SK-N-SH (cell line): Measurements from ENCODE around the gene PAK3. TPM values are rescaled to one million over a fixed set of nuclear protein-coding genes. Genes with fewer than 3 reads are reported as not detected.

Experiments
- CTCF ChIA-PET: fragments of 300-600, 350-600 bp; formaldehyde crosslinking; extraction: SDS; loops from one replicate; lab custom pipeline; 2021; lab: Yijun Ruan, JAX
- POLR2A ChIA-PET: fragments of 350-600 bp; sonication (Branson Sonifier 250); formaldehyde crosslinking; extraction: SDS; loops from one replicate; lab custom pipeline; 2020; ENCODE audit warnings: antibody characterized with exemption, inconsistent platforms; lab: Yijun Ruan, JAX
- DNase-seq: peaks from one replicate; pipeline ENCODE4 v3.0.0; 2012
- H2AFZ ChIP-seq: fragments of 200-600 bp; sonication (generic); 2 replicates; pipeline ENCODE4 v1.8.1; 2016; ENCODE audit warnings: antibody characterized with exemption, mild to moderate bottlenecking, low read depth
- H3F3A ChIP-seq: fragments of 200-600 bp; sonication (generic); replicated peaks from 2 replicates; pipeline ENCODE3; 2016; ENCODE audit warnings: antibody characterized with exemption, mild to moderate bottlenecking; ENCODE audit not compliant: insufficient read depth
- H3K27ac ChIP-seq, 2 experiments: fragments of 200-500 bp in 1 of 2; fragments of 200-600 bp in 1 of 2; sonication (Bioruptor generic) in 1 of 2; sonication (generic), shearing (Covaris generic) in 1 of 2; 2 replicates each; pipeline versions ENCODE4 v1.5.1 to v1.6.1; 2014 to 2016; ENCODE audit warnings: low read depth in 2 of 2, inconsistent platforms in 1 of 2, low read length in 1 of 2, mild to moderate bottlenecking in 1 of 2, mixed read lengths in 1 of 2
- H3K27me3 ChIP-seq: fragments of 200-600 bp; sonication (generic), shearing (Covaris generic); 2 replicates; pipeline ENCODE4 v1.6.1; 2016; ENCODE audit warnings: mixed run types; ENCODE audit not compliant: insufficient read depth
- H3K36me3 ChIP-seq, 2 experiments: fragments of 200-500 bp in 1 of 2; fragments of 200-600 bp in 1 of 2; sonication (Bioruptor generic) in 1 of 2; sonication (generic) in 1 of 2; replicated peaks in 1 of 2; 2 replicates each; pipeline versions ENCODE3 to v1.5.1; 2014 to 2016; ENCODE audit warnings: low read length in 1 of 2, mild to moderate bottlenecking in 1 of 2; ENCODE audit not compliant: insufficient read depth in 2 of 2, control insufficient read depth in 1 of 2
- H3K4me1 ChIP-seq, 2 experiments: fragments of 200-500 bp in 1 of 2; fragments of 200-600 bp in 1 of 2; sonication (Bioruptor generic) in 1 of 2; sonication (generic), shearing (Covaris generic) in 1 of 2; 2 replicates each; pipeline versions ENCODE4 v1.5.1 to v1.6.1; 2014 to 2016; ENCODE audit warnings: low read depth in 1 of 2, low read length in 1 of 2, mixed run types in 1 of 2; ENCODE audit not compliant: insufficient read depth in 2 of 2, control insufficient read depth in 1 of 2
- H3K4me2 ChIP-seq: fragments of 200-600 bp; sonication (generic), shearing (Covaris generic); 2 replicates; pipeline ENCODE4 v1.6.1; 2017; ENCODE audit warnings: mixed run types
- H3K4me3 ChIP-seq, 2 experiments: fragments of 200-500 bp in 1 of 2; fragments of 200-600 bp in 1 of 2; sonication (Bioruptor generic) in 1 of 2; sonication (generic), shearing (Covaris generic) in 1 of 2; 2 replicates each; pipeline versions ENCODE4 v1.5.1 to v1.8.1; 2014 to 2016; ENCODE audit warnings: low read depth in 2 of 2, inconsistent platforms in 1 of 2, low read length in 1 of 2, mild to moderate bottlenecking in 1 of 2, mixed read lengths in 1 of 2, moderate library complexity in 1 of 2
- H3K79me2 ChIP-seq: fragments of 200-600 bp; sonication (generic); 2 replicates; pipeline ENCODE4 v1.8.1; 2017; ENCODE audit warnings: mild to moderate bottlenecking; ENCODE audit not compliant: insufficient read depth
- H3K9ac ChIP-seq: fragments of 200-600 bp; sonication (generic); 2 replicates; pipeline ENCODE4 v1.6.1; 2017; ENCODE audit warnings: mixed run types
- H3K9me2 ChIP-seq: fragments of 200-600 bp; sonication (generic); 2 replicates; pipeline ENCODE4 v1.6.1; 2017; ENCODE audit warnings: mixed run types
- H3K9me3 ChIP-seq: fragments of 200-600 bp; sonication (generic); 2 replicates; pipeline ENCODE4 v1.6.1; 2017; ENCODE audit warnings: mixed run types, mild to moderate bottlenecking, moderate library complexity
- H4K20me1 ChIP-seq: fragments of 200-600 bp; sonication (generic); 2 replicates; pipeline ENCODE4 v1.6.1; 2017; ENCODE audit warnings: mild to moderate bottlenecking, mixed run types; ENCODE audit not compliant: insufficient read depth
- CHD2 ChIP-seq: fragments of 150-350 bp; IDR thresholded peaks from 2 replicates; pipeline ENCODE4 v1.6.1; 2018; ENCODE audit warnings: low read length; ENCODE audit not compliant: partially characterized antibody
- ELF1 ChIP-seq: IDR thresholded peaks from 2 replicates; pipeline ENCODE4 v1.4.0; 2012
- GATA2 ChIP-seq: sonication (generic); formaldehyde crosslinking; IDR thresholded peaks from 2 replicates; pipeline ENCODE4 v1.5.0; 2020; ENCODE audit warnings: mild to moderate bottlenecking, missing genetic modification reagents
- JUND ChIP-seq: IDR thresholded peaks from 2 replicates; pipeline ENCODE4 v1.4.0; 2012
- MEF2A ChIP-seq: IDR thresholded peaks from 2 replicates; pipeline ENCODE4 v1.4.0; 2012; ENCODE audit warnings: low read depth, borderline replicate concordance
- MXI1 ChIP-seq: IDR thresholded peaks from 2 replicates; pipeline ENCODE4 v1.6.1; 2012; ENCODE audit warnings: mild to moderate bottlenecking, low read depth, low read length, improper control_type of control experiment
- NFIC ChIP-seq: IDR thresholded peaks from 2 replicates; pipeline ENCODE4 v1.4.0; 2012; ENCODE audit warnings: borderline replicate concordance
- NRF1 ChIP-seq: IDR thresholded peaks from 2 replicates; pipeline ENCODE4 v1.6.1; 2012; ENCODE audit warnings: low read depth, mild to moderate bottlenecking, low read length
- POLR2AphosphoS5 ChIP-seq: IDR thresholded peaks from 2 replicates; pipeline ENCODE4 v1.6.1; 2012; ENCODE audit warnings: low read depth, low read length
- RAD21 ChIP-seq: IDR thresholded peaks from 2 replicates; pipeline ENCODE4 v1.6.1; 2012; ENCODE audit warnings: mild to moderate bottlenecking, low read length
- RFX5 ChIP-seq: IDR thresholded peaks from 2 replicates; pipeline ENCODE4 v1.6.1; 2012; ENCODE audit warnings: mild to moderate bottlenecking, improper control_type of control experiment, low read length
- SMC3 ChIP-seq: IDR thresholded peaks from 2 replicates; pipeline ENCODE4 v1.6.1; 2012; ENCODE audit warnings: low read depth, low read length, improper control_type of control experiment
- TCF12 ChIP-seq: IDR thresholded peaks from 2 replicates; pipeline ENCODE4 v1.4.0; 2012
- TEAD4 ChIP-seq: IDR thresholded peaks from 2 replicates; pipeline ENCODE4 v1.4.0; 2012; ENCODE audit warnings: mild to moderate bottlenecking, borderline replicate concordance; ENCODE audit not compliant: insufficient read depth
- YY1 ChIP-seq: IDR thresholded peaks from 2 replicates; pipeline ENCODE4 v1.4.0; 2012; ENCODE audit warnings: low read depth, mild to moderate bottlenecking
- WGBS: methylation state at CpG from one replicate; pipeline ENCODE4 v1.1.6; 2017; ENCODE audit warnings: low lambda C conversion rate; 5-methylcytosine and 5-hydroxymethylcytosine counted together
- polyA plus RNA-seq, 3 experiments: library from polyadenylated mRNA; depleted of rRNA; stranded (reverse); fragments of >200 nt; gene quantifications; 2 replicates each; pipeline ENCODE4 v1.2.3, GENCODE V29; 2012
- TF ChIP-seq, protein P1 (sequence below): IDR thresholded peaks from 2 replicates; pipeline ENCODE4 v1.4.0; 2012; ENCODE audit warnings: low read depth, borderline replicate concordance
- TF ChIP-seq, protein P2 (sequence below): IDR thresholded peaks from 2 replicates; pipeline ENCODE4; 2012
- TF ChIP-seq, protein P3 (sequence below): IDR thresholded peaks from 2 replicates; pipeline ENCODE4 v1.4.0; 2012; ENCODE audit warnings: low read depth
- TF ChIP-seq, protein P4 (sequence below): fragments of 150-350 bp; IDR thresholded peaks from 2 replicates; pipeline ENCODE4 v1.6.1; 2016; ENCODE audit warnings: mild to moderate bottlenecking, low read depth, low read length
- TF ChIP-seq, protein P5 (sequence below): fragments of 150-350 bp; IDR thresholded peaks from 2 replicates; pipeline ENCODE4 v1.6.1; 2017; ENCODE audit warnings: antibody characterized with exemption, low read length, low read depth, borderline replicate concordance

Gene PAK3
- polyA plus RNA-seq, 1 of the 3 experiments (the other 2 are of a cell fraction): 0.23 TPM

DNA sequence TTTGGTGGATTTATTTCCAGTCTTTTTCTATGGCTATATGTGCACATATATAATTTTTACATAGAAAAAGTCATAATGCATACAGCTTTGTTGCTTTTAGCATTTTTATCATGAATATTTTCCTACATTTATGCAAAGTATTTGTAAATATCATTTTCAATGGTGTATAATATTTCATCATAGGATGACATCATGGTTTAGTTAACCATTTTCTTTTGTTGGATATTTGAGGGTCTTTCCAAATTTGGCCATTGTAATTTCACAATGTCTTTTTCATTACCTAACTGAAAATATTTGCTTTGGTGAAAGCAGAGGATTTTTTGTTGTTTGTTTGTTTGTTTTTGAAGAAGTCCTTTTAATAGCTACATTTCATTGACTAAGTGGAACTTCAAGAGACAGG, 31.0 kb downstream of the PAK3 start (continued):
- TF ChIP-seq NRF1 (no peak), YY1 (no peak)

DNA sequence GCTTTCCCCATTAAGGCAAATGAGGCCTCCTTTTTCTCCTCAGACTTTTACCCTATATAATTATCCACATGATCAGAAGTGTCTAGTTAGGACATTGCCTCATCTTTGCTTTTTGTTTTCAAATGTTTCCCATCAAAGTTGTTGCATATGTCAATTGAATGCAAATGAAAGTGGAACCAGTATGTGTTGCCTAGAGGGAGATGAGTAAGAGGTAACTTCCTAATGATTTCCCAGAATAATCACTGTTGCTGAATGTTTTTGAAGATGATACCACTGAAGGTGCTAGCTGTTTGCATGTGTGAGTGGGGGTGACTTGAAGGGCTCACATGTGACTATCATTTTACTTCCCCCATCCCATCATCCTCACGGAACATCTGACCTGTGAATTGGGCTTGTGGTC, 33.9 kb downstream of the PAK3 start:
- CTCF ChIA-PET: no interaction called here
- no peak for DNase-seq

More for the DNA sequence above, 33.9 kb downstream of the PAK3 start:
- Histone ChIP-seq H3K9ac (no peak overlapping the region), H3K79me2 (no peaks in the 10 kb centered on the region), H3K4me3 (no peak overlapping the region), H3K27me3 (no peaks in the 10 kb centered on the region; the same call in 1 of the 2 replicates), H3K9me3 (no peaks in the 10 kb centered on the region), H3K4me2 (no peak overlapping the region), H3K36me3 (no peaks in the 10 kb centered on the region), H3K27ac (no peak overlapping the region), H4K20me1 (no peaks in the 10 kb centered on the region), H3K4me1 (no peaks in the 10 kb centered on the region), H2AFZ (no peak overlapping the region), H3F3A (no peaks in the 10 kb centered on the region), H3K9me2 (no peaks in the 10 kb centered on the region)
- POLR2A ChIA-PET: no interaction called here
- 33% methylated on average over 1 of the region's 1 CpG for WGBS
- TF ChIP-seq POLR2AphosphoS5 (no peak), NFIC (no peak), NRF1 (no peak), SMC3 (no peak), TCF12 (no peak), JUND (no peak), ELF1 (no peak), MXI1 (no peak), GATA2 (CRISPR knock-in tag) (no peak), MEF2A (no peak), RAD21 (no peak), TEAD4 (no peak), CHD2 (no peak), RFX5 (no peak)
- TF ChIP-seq, protein P1, sequence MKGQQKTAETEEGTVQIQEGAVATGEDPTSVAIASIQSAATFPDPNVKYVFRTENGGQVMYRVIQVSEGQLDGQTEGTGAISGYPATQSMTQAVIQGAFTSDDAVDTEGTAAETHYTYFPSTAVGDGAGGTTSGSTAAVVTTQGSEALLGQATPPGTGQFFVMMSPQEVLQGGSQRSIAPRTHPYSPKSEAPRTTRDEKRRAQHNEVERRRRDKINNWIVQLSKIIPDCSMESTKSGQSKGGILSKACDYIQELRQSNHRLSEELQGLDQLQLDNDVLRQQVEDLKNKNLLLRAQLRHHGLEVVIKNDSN: no peak
- TF ChIP-seq, protein P2, sequence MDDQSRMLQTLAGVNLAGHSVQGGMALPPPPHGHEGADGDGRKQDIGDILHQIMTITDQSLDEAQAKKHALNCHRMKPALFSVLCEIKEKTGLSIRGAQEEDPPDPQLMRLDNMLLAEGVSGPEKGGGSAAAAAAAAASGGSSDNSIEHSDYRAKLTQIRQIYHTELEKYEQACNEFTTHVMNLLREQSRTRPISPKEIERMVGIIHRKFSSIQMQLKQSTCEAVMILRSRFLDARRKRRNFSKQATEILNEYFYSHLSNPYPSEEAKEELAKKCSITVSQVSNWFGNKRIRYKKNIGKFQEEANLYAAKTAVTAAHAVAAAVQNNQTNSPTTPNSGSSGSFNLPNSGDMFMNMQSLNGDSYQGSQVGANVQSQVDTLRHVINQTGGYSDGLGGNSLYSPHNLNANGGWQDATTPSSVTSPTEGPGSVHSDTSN: no peak
- TF ChIP-seq, protein P3, sequence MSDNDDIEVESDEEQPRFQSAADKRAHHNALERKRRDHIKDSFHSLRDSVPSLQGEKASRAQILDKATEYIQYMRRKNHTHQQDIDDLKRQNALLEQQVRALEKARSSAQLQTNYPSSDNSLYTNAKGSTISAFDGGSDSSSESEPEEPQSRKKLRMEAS: no peak
- TF ChIP-seq, protein P4, sequence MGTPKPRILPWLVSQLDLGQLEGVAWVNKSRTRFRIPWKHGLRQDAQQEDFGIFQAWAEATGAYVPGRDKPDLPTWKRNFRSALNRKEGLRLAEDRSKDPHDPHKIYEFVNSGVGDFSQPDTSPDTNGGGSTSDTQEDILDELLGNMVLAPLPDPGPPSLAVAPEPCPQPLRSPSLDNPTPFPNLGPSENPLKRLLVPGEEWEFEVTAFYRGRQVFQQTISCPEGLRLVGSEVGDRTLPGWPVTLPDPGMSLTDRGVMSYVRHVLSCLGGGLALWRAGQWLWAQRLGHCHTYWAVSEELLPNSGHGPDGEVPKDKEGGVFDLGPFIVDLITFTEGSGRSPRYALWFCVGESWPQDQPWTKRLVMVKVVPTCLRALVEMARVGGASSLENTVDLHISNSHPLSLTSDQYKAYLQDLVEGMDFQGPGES: no peak
- TF ChIP-seq, protein P5, sequence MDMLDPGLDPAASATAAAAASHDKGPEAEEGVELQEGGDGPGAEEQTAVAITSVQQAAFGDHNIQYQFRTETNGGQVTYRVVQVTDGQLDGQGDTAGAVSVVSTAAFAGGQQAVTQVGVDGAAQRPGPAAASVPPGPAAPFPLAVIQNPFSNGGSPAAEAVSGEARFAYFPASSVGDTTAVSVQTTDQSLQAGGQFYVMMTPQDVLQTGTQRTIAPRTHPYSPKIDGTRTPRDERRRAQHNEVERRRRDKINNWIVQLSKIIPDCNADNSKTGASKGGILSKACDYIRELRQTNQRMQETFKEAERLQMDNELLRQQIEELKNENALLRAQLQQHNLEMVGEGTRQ: no peak
